Embryonic facial prominence (tissue), 1 donor: ENCODE measurements around the gene ZNF503.
"Not testable (repeated sequence)": the region's sequence is repeated elsewhere in the genome, so short reads cannot be mapped to it uniquely, and the experiment has no call there.

ENCODE experiments used
- DNase-seq: peaks from one replicate; pipeline ENCODE4 v3.0.0-alpha.2; 2016; ENCODE audit errors: extremely low spot score

ZNF503 gene

DNA sequence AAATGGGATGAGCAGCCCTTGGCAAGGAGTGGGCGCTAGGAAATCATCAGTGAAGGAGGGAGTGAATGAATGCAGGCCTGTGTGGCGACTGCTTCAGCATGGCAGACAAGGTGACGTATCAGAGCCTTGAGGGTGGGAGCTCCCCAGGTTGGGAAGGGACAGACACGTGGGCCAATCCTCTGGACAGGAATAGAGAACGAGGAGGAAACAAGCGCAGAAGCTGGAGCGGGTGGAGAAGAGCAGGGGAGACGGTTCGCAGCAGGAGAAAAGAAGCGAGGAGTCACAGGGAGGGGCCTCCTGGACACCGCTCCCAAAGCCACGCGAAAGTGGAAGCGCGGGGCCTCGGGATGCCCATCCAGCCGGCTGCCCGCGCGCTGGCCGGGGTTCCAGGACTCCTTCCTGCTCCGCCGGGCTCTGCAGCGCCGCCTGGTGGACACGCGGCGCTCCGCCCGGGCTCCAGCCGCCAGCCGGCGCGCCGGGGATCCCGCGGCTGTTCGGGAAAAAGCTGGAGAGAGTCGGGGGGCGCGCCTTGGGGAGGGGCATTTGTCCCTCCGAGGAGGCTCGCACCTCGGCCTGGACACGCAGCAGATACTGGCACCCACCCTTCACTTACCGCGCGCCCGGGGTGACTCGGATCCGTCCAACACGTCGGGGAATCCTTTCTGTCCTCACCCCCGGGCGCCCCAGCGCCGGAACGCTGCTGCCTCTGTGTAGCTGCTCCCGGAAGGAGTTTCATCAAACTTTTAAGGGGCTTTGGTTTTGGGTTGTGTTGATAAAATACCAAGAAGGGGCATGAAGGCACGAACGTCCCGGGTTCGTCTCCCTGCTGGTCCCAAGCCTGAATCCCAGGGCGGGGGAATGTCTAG lies 6.3 kb downstream of the ZNF503 start:
- DNase-seq, result no peak

DNA sequence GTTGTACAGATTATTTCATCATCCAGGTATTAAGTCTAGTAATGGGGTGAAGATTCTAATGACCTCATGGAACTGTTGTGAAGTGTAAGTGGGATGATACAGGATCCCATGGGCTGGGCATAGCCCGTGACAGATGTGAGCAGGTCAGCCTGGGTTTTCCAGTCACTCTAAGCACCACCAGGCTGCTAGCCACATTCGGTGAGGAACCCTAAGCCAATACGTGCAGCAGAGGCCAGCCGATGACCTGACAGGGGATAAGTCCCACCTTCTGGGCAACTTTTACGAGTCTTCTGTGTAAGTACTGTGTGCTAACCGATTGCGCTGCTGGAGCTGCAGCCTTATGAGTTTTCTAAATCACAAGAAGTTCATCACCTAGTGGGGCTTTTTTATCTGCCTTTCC lies 7.3 kb downstream of the ZNF503 start:
- no peak for DNase-seq

DNA sequence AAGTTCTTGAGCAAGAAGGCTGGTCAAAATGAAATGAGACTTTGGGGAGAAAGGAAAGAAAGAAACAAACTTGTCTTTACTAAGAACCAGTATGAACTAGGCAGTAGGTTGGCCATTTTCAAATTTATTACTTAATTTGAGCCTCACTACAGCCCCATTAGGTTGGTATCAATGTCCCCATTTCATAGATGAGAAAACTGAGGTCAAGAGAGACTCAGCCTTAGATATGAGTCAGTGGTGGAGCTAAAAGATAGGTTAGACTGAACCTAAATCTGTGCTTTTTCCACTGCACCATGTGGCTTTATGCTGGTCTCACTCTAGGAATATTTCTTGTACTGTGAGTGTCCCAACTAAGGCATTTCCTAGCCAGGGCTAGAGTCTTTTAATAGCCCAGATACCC lies 8.8 kb downstream of the ZNF503 start:
- no peak for DNase-seq

DNA sequence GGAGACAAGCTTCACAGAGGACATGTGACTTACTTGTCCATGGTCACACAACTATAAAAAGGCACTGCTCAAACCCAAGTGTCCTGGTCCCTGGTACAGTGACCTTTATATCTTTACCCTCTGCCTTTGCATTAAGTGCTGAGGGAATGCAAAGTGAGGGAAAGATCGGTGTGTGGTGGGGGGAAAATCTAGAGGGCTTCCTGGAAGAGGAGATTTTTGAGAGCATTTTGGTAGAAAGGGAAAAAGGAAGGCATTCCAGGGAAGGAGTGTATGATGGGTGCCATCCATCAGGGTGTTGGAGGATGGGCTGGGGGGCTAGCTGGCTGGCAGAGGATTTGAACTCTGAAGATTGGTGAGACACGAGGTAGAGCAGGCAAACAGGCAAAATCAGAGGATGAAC lies 9.3 kb downstream of the ZNF503 start:
- DNase-seq, result no peak

DNA sequence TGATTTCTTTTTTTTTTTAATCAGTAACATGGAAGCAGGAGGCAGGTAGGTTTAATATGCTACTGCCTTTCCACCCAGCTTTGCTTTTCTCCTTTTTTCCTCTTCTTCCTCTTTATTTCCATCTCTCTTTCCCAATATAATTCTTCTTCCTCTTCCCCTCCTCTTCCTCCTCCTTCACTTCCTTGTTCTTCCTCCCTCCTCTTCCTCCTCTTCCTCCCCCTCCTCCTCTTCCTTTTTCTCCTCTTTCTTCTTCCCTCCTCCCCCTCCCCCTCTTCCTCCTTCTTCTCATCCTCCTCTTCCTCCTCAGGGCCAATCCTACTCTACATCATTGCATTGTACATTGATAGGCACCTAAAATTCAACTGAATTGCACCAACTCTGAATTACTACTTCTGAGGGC lies 11.4 kb downstream of the ZNF503 start:
- no peak for DNase-seq

DNA sequence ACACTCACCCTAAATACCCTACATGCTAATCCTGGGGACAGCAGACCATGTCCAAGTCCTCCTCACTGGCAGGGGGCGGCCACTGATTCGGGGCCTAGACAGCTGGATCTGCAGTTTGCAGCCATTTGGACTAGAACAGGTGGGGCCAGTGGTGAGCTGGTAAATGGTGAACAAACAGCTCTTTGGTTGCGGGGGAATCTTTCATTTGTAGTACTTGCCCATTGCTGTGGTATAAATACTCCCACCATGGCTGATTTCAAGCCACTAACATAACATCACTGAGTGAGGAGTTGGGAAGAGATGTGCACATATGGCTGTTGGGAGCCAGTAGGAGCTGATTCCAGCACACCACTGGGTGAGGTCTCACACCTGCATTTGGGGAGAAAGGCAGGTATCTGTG lies 13.5 kb downstream of the ZNF503 start:
- no peak for DNase-seq

DNA sequence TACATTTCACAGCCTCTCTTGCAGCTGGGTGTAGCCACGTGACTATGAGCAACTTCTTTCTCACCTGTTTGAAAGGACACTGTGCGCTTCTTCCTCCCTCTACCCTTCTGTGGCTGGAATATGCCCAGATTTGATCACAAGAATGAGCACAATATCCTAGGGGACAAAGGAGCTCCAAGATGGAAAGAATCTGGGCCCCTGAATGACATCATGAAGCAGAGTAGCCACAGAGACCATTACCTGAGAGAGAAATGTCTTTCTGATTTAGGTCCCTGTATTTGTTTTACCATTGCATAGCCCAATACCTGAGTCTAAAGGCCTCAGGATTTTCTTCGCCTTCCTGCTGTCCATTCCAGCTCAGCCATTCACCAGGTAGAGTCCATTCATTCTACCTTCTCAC lies 15.4 kb downstream of the ZNF503 start:
- DNase-seq, result no peak

DNA sequence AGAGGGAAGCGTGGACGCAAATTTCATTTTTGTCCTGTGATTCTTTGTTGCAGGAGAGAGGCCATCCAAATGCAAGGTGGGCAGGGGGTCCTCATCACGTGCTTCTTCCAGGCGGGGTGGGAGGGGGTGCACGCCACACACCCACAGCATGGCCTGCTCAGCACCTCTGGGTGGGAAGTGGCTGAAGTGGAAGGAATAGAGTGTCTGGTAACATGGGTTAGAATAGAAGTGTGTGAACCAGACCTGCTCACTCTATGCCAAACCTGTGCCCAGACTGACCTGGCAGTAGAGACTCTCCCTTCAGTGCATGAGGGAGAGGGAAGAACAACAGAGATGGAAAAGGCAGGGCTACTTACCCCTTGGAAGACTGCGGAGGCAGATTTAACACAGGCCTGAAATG lies 21.7 kb downstream of the ZNF503 start:
- DNase-seq, result no peak

DNA sequence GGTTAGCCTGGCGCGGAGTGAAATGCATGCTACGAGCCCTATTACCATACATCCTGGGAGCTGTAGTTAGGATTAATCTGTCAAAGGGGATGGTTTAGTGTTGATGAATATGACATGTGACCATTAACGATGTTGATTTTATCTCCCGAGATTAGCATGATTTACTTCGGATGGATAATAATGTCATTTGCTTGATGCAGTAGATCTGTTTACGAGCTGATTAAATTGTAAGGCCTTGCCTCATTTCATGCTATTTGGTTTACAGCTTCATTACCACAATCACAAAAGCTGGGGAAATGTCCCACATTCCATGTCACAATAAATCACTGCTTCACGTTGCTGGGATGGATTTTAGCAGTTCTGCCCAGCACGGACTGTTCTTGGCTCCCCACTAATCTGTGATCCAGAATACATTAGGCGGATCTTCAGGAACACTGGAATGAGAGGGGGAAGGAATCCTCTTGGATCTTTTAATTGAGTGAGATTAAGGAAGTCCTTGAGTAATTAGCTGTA lies 22.3 kb downstream of the ZNF503 start:
- no peak for DNase-seq

DNA sequence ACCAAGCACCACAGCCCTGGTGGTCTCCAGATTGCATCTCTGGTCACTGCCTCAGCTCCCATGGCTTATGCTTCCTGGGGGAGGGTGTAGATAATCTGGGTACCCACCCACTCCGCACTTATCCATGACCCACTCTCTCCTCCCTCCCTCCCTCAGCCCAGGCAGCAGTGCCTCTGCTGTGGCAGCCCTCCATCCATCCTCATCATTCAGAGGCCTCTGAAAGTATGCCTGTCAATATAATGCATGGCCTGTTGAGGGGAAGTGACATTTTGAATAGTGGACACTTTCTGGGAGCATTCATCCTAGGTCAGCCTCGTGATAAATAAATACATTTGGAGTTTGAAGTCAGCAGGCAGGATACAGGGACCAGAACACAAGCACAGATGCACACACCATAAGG lies 23.2 kb downstream of the ZNF503 start:
- no peak for DNase-seq

DNA sequence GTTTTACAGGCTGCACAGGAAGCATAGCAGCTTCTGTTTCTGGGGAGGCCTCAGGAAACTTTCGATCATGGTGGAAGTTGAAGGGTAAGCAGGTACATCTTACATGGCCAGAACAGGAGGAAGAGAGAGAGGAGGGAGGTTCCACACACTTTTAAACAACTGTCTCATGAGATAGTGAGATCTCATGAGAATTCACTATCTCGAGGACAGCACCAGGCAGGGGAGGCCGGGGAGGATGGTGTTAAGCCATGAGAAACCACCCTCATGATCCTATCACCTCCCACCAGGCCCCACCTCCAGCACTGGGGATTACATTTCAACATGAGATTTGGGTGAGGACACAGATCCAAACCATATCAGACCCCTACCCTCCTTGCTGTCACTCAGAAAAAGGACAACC lies 23.7 kb downstream of the ZNF503 start:
- no peak for DNase-seq

DNA sequence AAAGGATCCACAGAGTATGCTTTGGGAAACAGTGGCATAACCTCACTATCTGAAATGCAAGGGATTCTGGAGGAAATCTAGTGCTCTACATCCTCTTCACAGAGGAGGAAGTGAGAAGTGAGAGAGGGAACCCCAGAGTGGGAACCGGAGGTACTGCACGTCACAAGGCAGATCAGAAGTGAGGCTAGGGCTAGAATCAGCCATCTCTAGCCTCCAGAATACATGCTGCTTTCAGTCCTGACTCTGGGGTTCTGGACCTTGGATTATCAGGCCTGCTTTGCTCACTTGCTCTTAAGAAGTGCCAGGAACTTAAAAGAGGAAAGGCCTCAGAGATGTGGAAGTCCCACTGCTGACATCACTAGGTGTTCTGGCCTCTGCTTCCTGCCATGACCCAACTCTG lies 25.7 kb downstream of the ZNF503 start:
- no peak for DNase-seq

DNA sequence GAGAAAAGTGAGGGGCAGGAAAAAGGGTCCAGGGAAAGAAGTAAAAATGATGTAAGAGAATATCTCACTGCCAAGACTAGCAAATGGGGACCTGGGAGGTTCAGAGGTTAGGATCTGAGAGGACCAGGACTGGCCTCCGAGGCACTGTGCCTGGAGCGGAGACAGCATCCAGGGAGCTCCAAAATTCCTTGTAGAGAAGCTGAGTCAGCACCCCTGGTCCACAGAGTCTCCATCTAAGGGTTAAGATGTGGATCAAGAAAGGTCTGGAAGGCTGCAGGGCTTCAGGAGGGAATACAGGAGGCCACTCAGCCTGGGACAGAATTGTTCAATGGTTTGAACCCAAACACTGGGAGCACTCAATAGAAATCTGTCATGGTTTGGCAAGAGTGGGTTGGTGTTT lies 30.6 kb downstream of the ZNF503 start:
- no peak for DNase-seq

DNA sequence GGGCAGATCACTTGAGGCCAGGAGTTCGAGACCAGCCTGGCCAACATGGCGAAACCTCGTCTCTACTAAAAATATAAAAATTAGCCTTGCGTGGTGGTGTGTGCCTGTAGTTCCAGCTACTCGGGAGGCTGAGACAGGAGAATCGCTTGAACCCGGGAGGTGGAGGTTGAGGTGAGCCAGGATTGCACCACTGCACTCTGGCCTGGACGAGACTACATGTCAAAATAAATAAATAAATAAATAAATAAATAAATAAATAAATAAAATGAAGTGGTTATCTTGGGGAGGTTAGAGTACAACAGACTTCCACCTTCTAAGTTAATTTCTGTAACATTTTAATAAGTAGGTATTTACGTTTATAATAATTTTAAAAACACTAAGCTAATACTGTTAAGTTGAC lies 31.7 kb downstream of the ZNF503 start:
- not testable (repeated sequence) for DNase-seq

DNA sequence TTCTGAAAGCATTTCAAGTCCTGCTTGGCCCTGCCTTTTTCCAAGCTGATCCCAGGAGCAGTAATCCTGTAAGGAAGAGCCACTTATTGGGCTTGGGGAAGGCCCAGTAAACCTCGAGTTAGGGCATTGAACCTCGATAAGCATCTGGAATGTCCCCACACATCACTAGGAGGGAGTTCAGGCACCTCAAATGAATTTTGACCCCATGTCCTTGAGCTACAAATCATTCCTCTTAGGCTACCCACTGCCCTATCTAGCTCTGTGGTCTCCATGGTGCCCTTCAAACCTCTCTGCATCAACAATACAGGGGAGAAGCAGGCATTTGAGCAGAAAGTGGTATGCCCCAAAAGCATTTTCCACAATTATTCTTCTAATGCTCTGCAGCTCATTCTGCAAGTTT lies 33.7 kb downstream of the ZNF503 start:
- DNase-seq, result no peak

DNA sequence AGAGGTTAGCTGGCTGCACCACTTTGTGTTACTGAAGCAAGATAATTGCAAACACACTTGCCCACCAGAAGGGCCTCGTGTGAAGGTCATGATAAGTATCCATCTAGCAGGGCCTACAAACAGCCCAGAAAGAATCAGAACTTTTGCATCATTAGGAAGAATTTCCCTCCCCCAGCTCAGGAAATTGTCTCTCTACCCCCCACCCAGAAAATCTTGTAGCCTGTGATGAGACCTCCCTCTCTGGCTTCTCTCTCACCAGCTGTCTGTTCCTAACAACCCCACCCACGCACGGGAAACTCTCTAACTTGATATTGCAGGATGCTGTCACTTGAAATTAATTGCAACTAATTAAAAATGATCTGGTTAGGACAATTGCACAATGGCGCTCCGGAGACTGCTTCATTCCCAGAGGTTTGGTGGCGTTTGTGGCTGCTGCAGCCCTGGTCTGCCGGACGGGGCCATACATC lies 34.5 kb downstream of the ZNF503 start:
- no peak for DNase-seq

DNA sequence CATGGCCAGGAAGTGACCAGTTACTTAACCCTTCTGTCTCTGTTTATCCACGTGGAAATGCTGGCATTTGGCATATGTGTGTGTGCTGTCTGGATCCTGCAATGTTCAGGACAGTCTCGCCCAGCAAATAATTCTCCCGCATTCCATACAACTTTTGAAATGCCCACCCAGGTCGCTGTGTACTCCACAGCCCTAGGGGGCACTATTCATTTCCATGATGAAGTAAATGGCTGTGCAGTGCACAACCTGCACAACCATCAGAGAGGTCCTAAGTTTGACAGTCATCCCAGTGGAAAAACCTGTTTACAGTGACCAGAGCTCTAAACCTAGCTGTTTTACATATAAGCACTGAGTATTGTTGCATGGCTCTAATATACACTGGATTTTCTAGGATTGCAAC lies 38.1 kb downstream of the ZNF503 start:
- DNase-seq, result no peak

DNA sequence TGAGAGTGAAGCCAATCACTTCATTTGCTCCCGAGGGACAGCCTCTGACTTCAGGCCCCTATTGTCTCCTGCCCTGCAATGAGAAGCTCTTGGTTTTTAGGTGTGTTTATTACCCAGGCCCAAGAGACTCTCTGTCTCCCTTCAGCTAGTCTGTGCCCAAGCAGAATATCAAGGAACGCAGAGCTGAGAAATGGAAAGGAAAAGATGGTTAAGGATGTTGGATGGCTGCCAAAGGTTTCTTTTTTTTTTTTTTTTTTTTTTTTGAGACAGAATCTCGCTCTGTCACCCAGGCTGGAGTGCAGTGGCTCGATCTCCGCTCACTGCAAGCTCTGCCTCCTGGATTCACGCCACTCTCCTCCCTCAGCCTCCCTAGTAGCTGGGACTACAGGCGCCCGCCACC lies 41.7 kb downstream of the ZNF503 start:
- not testable (repeated sequence) for DNase-seq

DNA sequence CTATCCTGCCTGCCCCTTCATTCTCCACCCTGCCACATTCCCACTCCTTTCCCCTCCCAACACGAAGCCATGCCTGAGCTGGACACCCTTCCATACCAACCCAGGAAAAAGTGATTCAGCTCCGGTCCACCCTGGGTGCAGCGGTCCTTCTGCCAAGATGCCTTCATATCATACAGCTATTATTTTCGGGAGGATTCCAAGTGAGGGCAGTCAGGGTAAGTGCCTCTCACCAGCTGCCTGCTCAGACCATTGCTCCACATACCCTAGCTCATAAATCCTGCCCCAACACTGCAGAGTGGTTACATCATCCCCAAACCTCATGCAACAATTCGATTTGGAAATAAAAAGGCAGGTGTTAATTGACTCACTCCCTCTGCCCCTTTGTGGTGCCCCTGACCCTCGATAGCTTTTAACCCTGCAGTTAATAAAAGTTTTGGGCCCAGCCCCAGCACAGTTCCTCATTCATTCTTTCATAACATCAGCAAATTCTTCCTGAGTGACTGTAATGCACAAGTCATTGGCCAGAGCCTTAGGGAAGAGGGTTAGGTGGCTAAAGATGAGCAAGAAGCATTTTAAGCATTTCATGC lies 42.6 kb downstream of the ZNF503 start:
- no peak for DNase-seq

DNA sequence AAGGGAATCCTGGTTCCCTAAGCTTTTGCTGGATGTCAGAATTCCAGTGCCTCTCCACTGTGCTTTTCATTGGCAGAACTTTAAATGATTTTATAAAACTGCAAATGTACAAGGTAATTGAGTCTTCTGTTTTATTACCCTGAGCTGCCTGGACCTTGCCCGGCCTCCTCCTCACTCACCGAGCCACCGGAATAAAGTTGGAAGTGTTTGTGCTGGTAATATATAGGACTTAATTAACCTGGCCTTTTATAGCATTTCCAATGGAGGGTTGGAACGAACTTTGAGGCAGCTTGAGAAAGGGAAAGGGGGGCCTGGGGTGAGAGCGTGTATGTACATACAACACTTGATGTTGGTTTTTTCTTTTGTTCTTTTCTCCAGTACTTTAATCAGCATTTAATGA lies 43.4 kb downstream of the ZNF503 start:
- no peak for DNase-seq

DNA sequence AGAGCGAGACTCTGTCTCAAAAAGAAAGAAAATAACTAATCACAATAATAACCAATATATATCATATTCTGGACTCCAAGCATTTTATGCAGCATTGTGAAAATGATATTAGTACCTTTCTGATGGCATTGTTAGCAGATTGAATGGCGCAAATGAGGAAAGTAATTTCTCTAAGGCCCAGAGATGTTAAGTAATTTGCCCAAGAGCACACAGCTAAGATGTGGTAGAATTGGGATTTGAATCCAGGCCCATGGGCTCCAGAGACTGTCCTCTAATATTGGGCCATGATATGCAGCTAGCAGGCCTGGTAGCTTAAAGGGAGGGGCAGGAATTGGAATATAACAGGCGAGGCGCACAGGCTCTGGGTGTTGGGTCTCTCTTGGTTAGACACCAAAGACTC lies 44.1 kb downstream of the ZNF503 start:
- DNase-seq, result no peak

DNA sequence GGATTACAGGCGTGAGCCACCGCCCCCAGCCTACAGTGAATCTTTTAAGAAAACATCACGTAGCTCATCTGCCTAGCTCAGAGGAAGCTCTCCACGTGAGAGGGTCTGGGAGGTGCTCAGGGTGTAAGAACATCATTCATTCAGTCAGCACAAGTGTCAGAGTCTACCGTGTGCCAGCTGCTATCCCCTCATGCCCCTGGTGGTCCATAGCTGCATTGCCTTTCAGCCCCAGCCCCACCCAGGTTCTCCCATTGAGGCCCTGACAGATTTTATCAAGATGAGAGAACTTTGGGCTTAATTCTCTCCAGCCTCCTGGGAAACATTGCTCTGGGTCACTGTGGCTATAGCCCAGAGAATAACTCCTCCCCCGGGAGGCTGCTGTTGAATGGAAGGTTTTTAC lies 45.1 kb downstream of the ZNF503 start:
- DNase-seq, result no peak

DNA sequence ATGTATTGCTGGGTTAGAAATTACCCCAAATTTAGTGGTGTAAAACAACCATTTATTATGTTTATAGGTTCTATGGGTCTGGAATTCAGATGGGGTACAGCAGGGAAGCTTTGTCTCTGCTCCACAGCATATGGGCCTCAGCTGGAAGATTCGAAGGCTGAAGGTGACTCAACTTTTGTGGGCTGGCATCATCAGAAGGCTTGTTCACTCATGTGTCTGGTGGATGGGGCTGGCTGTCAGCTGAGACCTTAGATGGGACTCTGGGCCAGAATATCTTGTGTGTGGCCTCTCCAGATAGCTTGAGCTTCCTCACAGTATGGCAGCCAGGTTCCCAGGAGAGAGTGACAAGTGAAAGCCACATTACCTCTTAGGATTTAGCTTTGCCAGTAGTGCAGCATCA lies 45.9 kb downstream of the ZNF503 start:
- no peak for DNase-seq
